HL-60 (cell line): ENCODE measurements around the gene RHNO1.

Source experiments
- DNase-seq, 2 experiments: peaks; one replicate each; pipeline ENCODE4 v3.0.0-alpha.2; 2010 to 2020; ENCODE audit warnings: low read depth in 1 of 2, low spot score in 1 of 2
- H3K27ac ChIP-seq: fragments of 250-450 bp; sonication (Bioruptor Pico); replicated peaks from 2 replicates; pipeline ENCODE4 v1.5.1; 2020; ENCODE audit warnings: mild to moderate bottlenecking, moderate library complexity
- H3K27me3 ChIP-seq: fragments of 250-450 bp; sonication (Bioruptor Pico); 2 replicates; pipeline ENCODE4 v1.5.1; 2021; ENCODE audit warnings: mild to moderate bottlenecking, moderate library complexity; ENCODE audit not compliant: insufficient read depth, poor library complexity, severe bottlenecking
- H3K4me3 ChIP-seq: replicated peaks from 2 replicates; pipeline ENCODE4 v1.5.1; 2011; ENCODE audit warnings: mild to moderate bottlenecking, control low read depth, low read length; ENCODE audit not compliant: insufficient read depth
- CTCF ChIP-seq: IDR thresholded peaks from one replicate; pipeline ENCODE4 v1.5.1; 2011; ENCODE audit warnings: low read length, control low read depth, inconsistent platforms; ENCODE audit not compliant: insufficient read depth
- GABPA ChIP-seq: IDR thresholded peaks from 2 replicates; pipeline ENCODE4 v1.6.1; 2012; ENCODE audit warnings: low read depth
- POLR2AphosphoS5 ChIP-seq: IDR thresholded peaks from 2 replicates; pipeline ENCODE4 v1.6.1; 2012; ENCODE audit warnings: low read depth
- REST ChIP-seq: IDR thresholded peaks from 2 replicates; pipeline ENCODE4 v1.6.1; 2012; ENCODE audit warnings: low read depth; ENCODE audit not compliant: insufficient replicate concordance
- SPI1 ChIP-seq: IDR thresholded peaks from 2 replicates; pipeline ENCODE4 v1.6.1; 2012; ENCODE audit warnings: low read depth, mild to moderate bottlenecking, borderline replicate concordance

Gene RHNO1

GRCh38 chr12:2853626-2854025 is 23.4 kb upstream of the RHNO1 start:
- no peak overlapping the region for H3K4me3 ChIP-seq
- DNase-seq, result peak in 1 of 2 experiments; percentile 15
- TF ChIP-seq CTCF (peak; percentile 27), GABPA (no peak)
- no peaks in the 10 kb centered on the region for H3K27me3 ChIP-seq
- no peak overlapping the region for H3K27ac ChIP-seq

GRCh38 chr12:2854669-2855453 is 22.2 kb upstream of the RHNO1 start:
- Histone ChIP-seq H3K4me3 (no peak overlapping the region), H3K27ac (no peak overlapping the region), H3K27me3 (no peaks in the 10 kb centered on the region)
- DNase-seq, result no peak
- TF ChIP-seq GABPA (no peak), POLR2AphosphoS5 (no peak), SPI1 (no peak), CTCF (no peak), REST (no peak)

GRCh38 chr12:2855546-2855945 is 21.5 kb upstream of the RHNO1 start:
- H3K27me3 ChIP-seq, result no peaks in the 10 kb centered on the region
- H3K27ac ChIP-seq, result no peak overlapping the region
- H3K4me3 ChIP-seq, result no peak overlapping the region
- TF ChIP-seq GABPA, result no peak
- TF ChIP-seq REST, result no peak
- no peak for TF ChIP-seq CTCF
- TF ChIP-seq SPI1, result no peak
- TF ChIP-seq POLR2AphosphoS5, result no peak
- DNase-seq, result no peak

DNA sequence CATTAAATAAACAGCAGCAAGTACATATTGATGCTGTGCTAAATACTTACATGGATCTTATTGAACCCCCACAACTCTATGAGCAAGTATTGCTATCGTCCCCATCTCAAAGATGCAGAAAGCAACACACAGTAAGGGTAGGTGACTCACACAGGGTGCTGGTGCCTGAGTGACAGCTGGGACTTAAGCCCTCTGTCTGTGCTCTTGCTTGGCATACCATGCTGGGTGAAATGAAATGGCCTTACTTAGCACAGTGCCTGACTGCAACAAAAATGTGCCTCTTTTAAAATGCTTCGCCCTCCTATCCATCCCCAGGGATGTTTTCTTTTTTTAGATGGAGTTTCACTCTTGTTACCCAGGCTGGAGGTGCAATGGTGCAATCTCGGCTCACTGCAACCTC is 21.0 kb upstream of the RHNO1 start:
- no peak for TF ChIP-seq REST
- TF ChIP-seq GABPA, result no peak
- TF ChIP-seq SPI1, result no peak
- TF ChIP-seq CTCF, result no peak
- TF ChIP-seq POLR2AphosphoS5, result no peak
- no peak overlapping the region for H3K4me3 ChIP-seq
- DNase-seq, result no peak
- H3K27me3 ChIP-seq, result no peaks in the 10 kb centered on the region
- H3K27ac ChIP-seq, result no peak overlapping the region
